IMR-90 (cell line): ENCODE measurements around the gene DNAJC7. TPM values are rescaled to one million over a fixed set of nuclear protein-coding genes. Genes with fewer than 3 reads are reported as not detected.

Experiments
- ATAC-seq: fragments of 200-7000 bp; cut with Tn5 transposase; 2 replicates; pipeline ENCODE4 v1.9.1; 2020; ENCODE audit warnings: low read depth, mild to moderate bottlenecking, moderate library complexity
- BruUV-seq: library from RNA; stranded (reverse); fragments of 400-500 nt; replicated peaks from 2 replicates; lab custom pipeline; 2021; lab: Mats Ljungman, UMichigan
- CTCF ChIA-PET: fragments of 300-600 bp; formaldehyde crosslinking; extraction: SDS; loops from one replicate; lab custom pipeline; 2021; ENCODE audit warnings: antibody characterized with exemption; lab: Yijun Ruan, JAX
- POLR2A ChIA-PET: fragments of 300-600 bp; sonication (Branson Sonifier 250); formaldehyde crosslinking; loops from one replicate; lab custom pipeline; 2022; ENCODE audit warnings: antibody characterized with exemption; ENCODE audit not compliant: unreplicated experiment; lab: Charles Lee
- DNase-seq: peaks from one replicate; pipeline ENCODE4 v3.0.0; 2013
- H2AFZ ChIP-seq: replicated peaks from 2 replicates; pipeline ENCODE3; 2013; ENCODE audit warnings: low read length, mild to moderate bottlenecking; ENCODE audit not compliant: poor library complexity
- H2AK5ac ChIP-seq: 2 replicates; pipeline ENCODE4 v1.6.1; 2013; ENCODE audit warnings: low read depth, low read length, inconsistent platforms
- H2AK9ac ChIP-seq: replicated peaks from 2 replicates; pipeline ENCODE3; 2013; ENCODE audit warnings: mild to moderate bottlenecking, low read depth, low read length, moderate library complexity; ENCODE audit not compliant: poor library complexity
- H2BK120ac ChIP-seq: 2 replicates; pipeline ENCODE4 v1.6.1; 2013; ENCODE audit warnings: low read depth, low read length, inconsistent platforms
- H2BK15ac ChIP-seq: 3 replicates; pipeline ENCODE4 v1.6.1; 2013; ENCODE audit warnings: low read depth, low read length, inconsistent platforms
- H2BK20ac ChIP-seq: 2 replicates; pipeline ENCODE4 v1.6.1; 2013; ENCODE audit warnings: low read depth, mild to moderate bottlenecking, inconsistent platforms, low read length, moderate library complexity
- H2BK5ac ChIP-seq: 2 replicates; pipeline ENCODE4 v1.6.1; 2013; ENCODE audit warnings: mild to moderate bottlenecking, low read depth, low read length, inconsistent platforms; ENCODE audit not compliant: poor library complexity, severe bottlenecking
- H3K14ac ChIP-seq: replicated peaks from 2 replicates; pipeline ENCODE4 v1.6.1; 2013; ENCODE audit warnings: low read depth, low read length, inconsistent platforms
- H3K18ac ChIP-seq: 2 replicates; pipeline ENCODE4 v1.6.1; 2013; ENCODE audit warnings: low read depth, low read length, control low read depth
- H3K23ac ChIP-seq: 2 replicates; pipeline ENCODE4 v1.6.1; 2013; ENCODE audit warnings: low read depth, low read length, inconsistent platforms
- H3K27ac ChIP-seq: 2 replicates; pipeline ENCODE4 v1.5.1; 2013; ENCODE audit warnings: mild to moderate bottlenecking, control low read depth, low read length; ENCODE audit not compliant: insufficient read depth
- H3K27me3 ChIP-seq: 2 replicates; pipeline ENCODE4 v1.6.1; 2013; ENCODE audit warnings: low read length; ENCODE audit not compliant: control insufficient read depth, insufficient read depth
- H3K36me3 ChIP-seq: 2 replicates; pipeline ENCODE4 v1.6.1; 2013; ENCODE audit warnings: low read length, mixed read lengths; ENCODE audit not compliant: control insufficient read depth, insufficient read depth
- H3K4ac ChIP-seq: 2 replicates; pipeline ENCODE4 v1.6.1; 2013; ENCODE audit warnings: low read depth, low read length, inconsistent platforms
- H3K4me1 ChIP-seq: 2 replicates; pipeline ENCODE4 v1.6.1; 2013; ENCODE audit warnings: low read length, mixed read lengths; ENCODE audit not compliant: control insufficient read depth, insufficient read depth
- H3K4me2 ChIP-seq: 2 replicates; pipeline ENCODE4 v1.6.1; 2013; ENCODE audit warnings: low read depth, mild to moderate bottlenecking, control low read depth, low read length, moderate library complexity
- H3K4me3 ChIP-seq: 2 replicates; pipeline ENCODE4 v1.5.1; 2013; ENCODE audit warnings: low read depth, mild to moderate bottlenecking, control low read depth, low read length, moderate library complexity; ENCODE audit not compliant: insufficient read depth
- H3K56ac ChIP-seq: 2 replicates; pipeline ENCODE4 v1.6.1; 2013; ENCODE audit warnings: low read length, inconsistent platforms; ENCODE audit not compliant: insufficient read depth; ENCODE audit errors: extremely low read depth
- H3K79me1 ChIP-seq, 2 experiments: 2 replicates each; pipeline ENCODE4 v1.6.1; 2013; ENCODE audit warnings: low read length in 2 of 2, inconsistent platforms in 1 of 2, low read depth in 1 of 2
- H3K9ac ChIP-seq: 2 replicates; pipeline ENCODE4 v1.6.1; 2013; ENCODE audit warnings: low read depth, low read length, control low read depth
- H3K9me1 ChIP-seq: 2 replicates; pipeline ENCODE4 v1.6.1; 2013; ENCODE audit warnings: low read length, inconsistent platforms; ENCODE audit not compliant: insufficient read depth
- H3K9me3 ChIP-seq: 2 replicates; pipeline ENCODE4 v1.6.1; 2013; ENCODE audit warnings: low read length; ENCODE audit not compliant: control insufficient read depth, insufficient read depth
- H4K20me1 ChIP-seq: 2 replicates; pipeline ENCODE4 v1.6.1; 2013; ENCODE audit warnings: low read length, inconsistent platforms; ENCODE audit not compliant: insufficient read depth
- H4K5ac ChIP-seq: 2 replicates; pipeline ENCODE4 v1.6.1; 2013; ENCODE audit warnings: mild to moderate bottlenecking, low read depth, low read length, control low read depth
- H4K8ac ChIP-seq, 2 experiments: 2 replicates each; pipeline ENCODE4 v1.6.1; 2013; ENCODE audit warnings: low read depth in 2 of 2, low read length in 2 of 2, control low read depth in 1 of 2, inconsistent platforms in 1 of 2
- H4K91ac ChIP-seq: 2 replicates; pipeline ENCODE4 v1.6.1; 2013; ENCODE audit warnings: low read depth, low read length, inconsistent platforms; ENCODE audit not compliant: insufficient read depth
- BHLHE40 ChIP-seq: fragments of 150-350 bp; IDR thresholded peaks from 2 replicates; pipeline ENCODE4 v1.6.1; 2016; ENCODE audit warnings: mild to moderate bottlenecking, low read depth, low read length
- CEBPB ChIP-seq: IDR thresholded peaks from 2 replicates; pipeline ENCODE4 v1.6.1; 2012; ENCODE audit warnings: low read depth, low read length, improper control_type of control experiment
- CHD1 ChIP-seq: IDR thresholded peaks from 2 replicates; pipeline ENCODE4 v1.6.1; 2012; ENCODE audit warnings: low read depth, low read length, improper control_type of control experiment
- CTCF ChIP-seq: conservative IDR thresholded peaks from 2 replicates; pipeline ENCODE4 v1.5.1; 2012; ENCODE audit warnings: mild to moderate bottlenecking, low read depth, low read length, improper control_type of control experiment
- ELK1 ChIP-seq: fragments of 150-350 bp; IDR thresholded peaks from 2 replicates; pipeline ENCODE4 v1.6.1; 2016; ENCODE audit warnings: low read depth, mild to moderate bottlenecking, low read length, moderate library complexity, borderline replicate concordance
- FOS ChIP-seq: fragments of 150-350 bp; IDR thresholded peaks from 2 replicates; pipeline ENCODE4 v1.6.1; 2016; ENCODE audit warnings: low read depth, low read length
- MAFK ChIP-seq: IDR thresholded peaks from 2 replicates; pipeline ENCODE4 v1.6.1; 2012; ENCODE audit warnings: low read depth, low read length, improper control_type of control experiment
- MAZ ChIP-seq: IDR thresholded peaks from 2 replicates; pipeline ENCODE4 v1.6.1; 2012; ENCODE audit warnings: low read depth, mild to moderate bottlenecking, low read length, improper control_type of control experiment, moderate library complexity, borderline replicate concordance
- MXI1 ChIP-seq: IDR thresholded peaks from 2 replicates; pipeline ENCODE4 v1.6.1; 2012; ENCODE audit warnings: low read depth, mild to moderate bottlenecking, low read length, moderate library complexity, borderline replicate concordance
- NFE2L2 ChIP-seq: fragments of 150-350 bp; IDR thresholded peaks from 2 replicates; pipeline ENCODE4 v1.6.1; 2016; ENCODE audit warnings: low read depth, mild to moderate bottlenecking, low read length
- POLR2A ChIP-seq: IDR thresholded peaks from 2 replicates; pipeline ENCODE4 v1.6.1; 2012; ENCODE audit warnings: mild to moderate bottlenecking, low read depth, low read length
- RAD21 ChIP-seq: IDR thresholded peaks from 2 replicates; pipeline ENCODE4 v1.6.1; 2012; ENCODE audit warnings: low read length, improper control_type of control experiment
- RCOR1 ChIP-seq: IDR thresholded peaks from 2 replicates; pipeline ENCODE4 v1.6.1; 2012; ENCODE audit warnings: mild to moderate bottlenecking, low read length, improper control_type of control experiment; ENCODE audit not compliant: insufficient replicate concordance
- RFX5 ChIP-seq: IDR thresholded peaks from 2 replicates; pipeline ENCODE4 v1.8.0; 2012; ENCODE audit warnings: low read depth, mild to moderate bottlenecking, low read length, moderate library complexity
- SMC3 ChIP-seq: fragments of 150-350 bp; IDR thresholded peaks from 2 replicates; pipeline ENCODE4 v1.6.1; 2016; ENCODE audit warnings: low read depth, mild to moderate bottlenecking, antibody characterized with exemption, low read length, moderate library complexity
- USF2 ChIP-seq: fragments of 150-350 bp; IDR thresholded peaks from 2 replicates; pipeline ENCODE4 v1.6.1; 2017; ENCODE audit warnings: mild to moderate bottlenecking, antibody characterized with exemption, low read length, low read depth
- WGBS, 2 experiments: methylation state at CpG; one replicate each; pipeline versions ENCODE4 v1.1.5 to v1.1.7; 2013; ENCODE audit warnings: missing lambda C conversion rate in 2 of 2; ENCODE audit not compliant: insufficient read length in 1 of 2; ENCODE audit errors: extremely low coverage in 2 of 2; 5-methylcytosine and 5-hydroxymethylcytosine counted together
- dilution Hi-C: fragments of 300-500 bp; cut with HindIII; formaldehyde crosslinking; loops from one replicate; pipeline ENCODE4 v1.14.3; 2018; ENCODE audit warnings: low sequenced_read_pairs; ENCODE audit not compliant: unreplicated experiment
- in situ Hi-C: fragments of 300-500 bp; cut with MboI; formaldehyde crosslinking; loops from 3 replicates; pipeline ENCODE4 v1.14.3; 2019; ENCODE audit warnings: low sequenced_read_pairs, inconsistent platforms, mixed read lengths
- intact Hi-C: fragments of 100-400 bp; cut with micrococcal nuclease; formaldehyde crosslinking; loops from 2 replicates; pipeline ENCODE4 v1.10.0; 2022
- polyA plus RNA-seq, 3 experiments: library from polyadenylated mRNA; depleted of rRNA; stranded (reverse); fragments of >200 nt; gene quantifications; 2 replicates each; pipeline ENCODE4 v1.2.3, GENCODE V29; 2012; ENCODE audit warnings: low replicate concordance in 1 of 3
- total RNA-seq: library from RNA; depleted of rRNA; stranded (reverse); fragments of >200 nt; gene quantifications from 2 replicates; pipeline ENCODE4 v1.2.3, GENCODE V29; 2012

Gene DNAJC7
- total and polyA plus RNA-seq, 2 of the 4 experiments (the other 2 are of a cell fraction), result 49.3 to 71.7 TPM

- TF ChIP-seq RAD21, result no peak
- TF ChIP-seq MAFK, result no peak
- no peak for TF ChIP-seq POLR2A
- TF ChIP-seq NFE2L2, result no peak
- TF ChIP-seq MAZ, result no peak
- TF ChIP-seq SMC3, result no peak
- TF ChIP-seq RFX5, result no peak
- no peak for TF ChIP-seq CHD1
- TF ChIP-seq MXI1, result no peak
- TF ChIP-seq ELK1, result no peak
- TF ChIP-seq BHLHE40, result no peak
- TF ChIP-seq USF2, result no peak
- no peak for TF ChIP-seq CTCF
- no peak for TF ChIP-seq CEBPB
- no peak for TF ChIP-seq RCOR1
- no peak for TF ChIP-seq FOS
- Histone ChIP-seq H3K79me1 (peaks cover 34 to 43% of the 10 kb centered on the region in 2 experiments), H4K5ac (no peak overlapping the region), H3K9ac (no peak overlapping the region), H3K27me3 (no peaks in the 10 kb centered on the region), H2BK120ac (no peak overlapping the region), H3K18ac (no peak overlapping the region), H4K91ac (no peak overlapping the region), H3K4me2 (no peak overlapping the region), H3K4me1 (peaks cover 2% of the 10 kb centered on the region; the same call in 1 of the 2 replicates), H4K8ac (no peak overlapping the region), H3K4me3 (no peak overlapping the region), H4K20me1 (no peaks in the 10 kb centered on the region), H3K9me3 (no peaks in the 10 kb centered on the region), H2BK20ac (no peak overlapping the region), H2AK5ac (no peak overlapping the region), H3K14ac (no peak overlapping the region), H2AFZ (no peak overlapping the region), H2BK5ac (no peak overlapping the region), H3K4ac (no peak overlapping the region), H3K36me3 (peaks cover 55% of the 10 kb centered on the region), H2AK9ac (no peak overlapping the region), H3K27ac (no peak overlapping the region), H3K9me1 (no peaks in the 10 kb centered on the region), H3K56ac (no peak overlapping the region), H2BK15ac (no peak overlapping the region), H3K23ac (no peak overlapping the region)
- intact Hi-C loops, result no loop called here
- no peak for DNase-seq
- in situ Hi-C loops, result no loop called here
- CTCF ChIA-PET, result interaction anchor here (1.1 kb wide), 1 partner anchor 30 kb away, joined by 3 read pairs; the partner anchor contains the start of gene NKIRAS2
- 60% methylated on average over 1 of the region's 5 CpGs; no CpG with 5 or more reads in 1 of the 2 experiments for WGBS, 2 experiments
- no TSS peak for BruUV-seq
- POLR2A ChIA-PET, result no interaction called here
- no peak for ATAC-seq
- dilution Hi-C loops, result no loop called here
These were observed 27.4 kb downstream of the DNAJC7 start for GRCh38 chr17:41989702-41990419.
